HG03378 (cell line): ENCODE results near the gene DOK6.

Source experiments
- ATAC-seq: cut with Tn5 transposase; IDR thresholded peaks from one replicate; pipeline ENCODE4 v1.9.1; 2021; ENCODE audit warnings: mild to moderate bottlenecking, moderate library complexity; ENCODE audit not compliant: unreplicated experiment

Gene DOK6

GRCh38 chr18:69432847-69433246 lies 32.2 kb downstream of the DOK6 start:
- no peak for ATAC-seq

- ATAC-seq, result no peak
Measured at GRCh38 chr18:69435000-69435399, 34.3 kb downstream of the DOK6 start.

- no peak for ATAC-seq
Measured at GRCh38 chr18:69444221-69444620, 43.5 kb downstream of the DOK6 start.

DNA sequence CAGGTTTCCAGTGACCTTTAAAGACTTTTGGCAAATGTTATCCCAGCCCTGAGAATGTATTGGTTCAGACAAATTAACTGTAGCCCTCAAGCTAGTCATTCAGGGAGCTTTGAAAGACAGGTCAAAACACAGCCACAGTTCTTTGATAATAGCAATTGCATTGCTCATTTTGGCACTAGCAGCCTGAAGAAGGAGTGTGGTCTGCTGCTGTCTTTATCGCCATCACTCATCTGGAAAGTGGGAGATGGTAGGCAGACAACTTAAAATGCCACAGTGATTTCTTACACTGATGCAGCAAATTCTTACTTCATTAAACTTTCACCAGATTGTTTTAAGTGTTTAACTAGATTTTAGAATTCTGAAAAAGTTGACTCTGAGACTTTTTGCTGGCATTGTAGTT lies 47.2 kb downstream of the DOK6 start:
- ATAC-seq, result no peak

DNA sequence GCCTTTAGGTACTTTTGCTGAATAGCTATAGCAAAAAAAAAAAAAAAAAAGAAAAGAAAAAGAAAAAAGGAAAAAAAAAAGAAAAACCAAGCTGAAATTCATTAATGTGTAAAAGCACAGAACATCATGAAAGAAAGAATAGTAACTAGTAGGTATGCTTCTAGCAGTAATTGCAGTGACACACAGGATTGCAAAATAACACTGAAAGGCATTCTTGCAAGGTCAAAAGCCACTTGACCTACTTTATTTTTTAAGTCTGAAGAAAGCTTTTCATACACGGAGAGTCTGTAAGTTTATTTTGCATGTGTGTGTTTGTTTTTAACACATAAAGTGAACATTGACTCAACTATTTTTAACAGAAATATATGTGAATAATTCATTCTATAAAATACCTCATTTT lies 54.4 kb downstream of the DOK6 start:
- no peak for ATAC-seq

DNA sequence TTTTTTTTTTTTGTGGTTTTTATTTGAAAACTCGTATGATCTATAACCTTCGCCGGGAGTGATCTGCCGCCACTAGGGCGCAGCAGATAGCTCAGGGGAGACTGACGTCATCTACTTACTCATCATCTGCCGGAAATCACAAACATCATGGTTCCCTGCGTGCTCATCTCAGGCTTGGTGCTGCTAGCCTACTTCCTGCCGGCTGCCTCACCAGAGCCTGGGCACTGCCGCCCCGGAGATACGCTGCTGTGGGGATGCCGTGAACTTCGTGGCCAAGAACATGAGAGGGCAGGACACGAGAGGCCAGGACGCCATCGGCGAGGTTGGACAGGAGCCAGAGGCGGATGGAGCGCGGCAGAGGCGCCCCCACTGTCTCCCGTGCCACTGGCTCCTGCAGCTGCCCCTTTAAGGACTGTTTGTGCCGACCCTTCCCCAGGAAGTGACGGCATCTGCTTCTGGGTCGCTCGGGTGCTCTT lies 68.8 kb downstream of the DOK6 start:
- peak; percentile 58 for ATAC-seq

GRCh38 chr18:69480460-69480859 lies 79.8 kb downstream of the DOK6 start:
- no peak for ATAC-seq

DNA sequence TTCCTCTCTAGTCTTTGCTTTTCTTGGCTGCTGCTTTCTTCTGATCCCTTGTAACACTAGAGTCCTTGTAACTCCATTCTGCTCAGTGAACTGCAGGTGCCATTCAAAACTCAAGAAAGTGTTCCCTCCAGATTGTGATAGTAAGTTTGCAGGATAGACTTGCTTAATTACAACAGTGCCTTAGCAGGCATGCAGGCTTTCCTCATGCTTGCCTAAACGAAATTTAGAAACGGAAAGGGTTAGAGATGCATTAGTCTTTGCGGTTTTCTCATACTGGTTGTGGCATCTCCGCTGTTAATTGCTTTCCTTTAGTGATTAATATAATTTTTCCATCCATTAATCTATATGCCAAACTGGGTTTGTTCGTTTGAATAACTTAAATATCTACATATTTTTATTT lies 82.9 kb downstream of the DOK6 start:
- no peak for ATAC-seq

DNA sequence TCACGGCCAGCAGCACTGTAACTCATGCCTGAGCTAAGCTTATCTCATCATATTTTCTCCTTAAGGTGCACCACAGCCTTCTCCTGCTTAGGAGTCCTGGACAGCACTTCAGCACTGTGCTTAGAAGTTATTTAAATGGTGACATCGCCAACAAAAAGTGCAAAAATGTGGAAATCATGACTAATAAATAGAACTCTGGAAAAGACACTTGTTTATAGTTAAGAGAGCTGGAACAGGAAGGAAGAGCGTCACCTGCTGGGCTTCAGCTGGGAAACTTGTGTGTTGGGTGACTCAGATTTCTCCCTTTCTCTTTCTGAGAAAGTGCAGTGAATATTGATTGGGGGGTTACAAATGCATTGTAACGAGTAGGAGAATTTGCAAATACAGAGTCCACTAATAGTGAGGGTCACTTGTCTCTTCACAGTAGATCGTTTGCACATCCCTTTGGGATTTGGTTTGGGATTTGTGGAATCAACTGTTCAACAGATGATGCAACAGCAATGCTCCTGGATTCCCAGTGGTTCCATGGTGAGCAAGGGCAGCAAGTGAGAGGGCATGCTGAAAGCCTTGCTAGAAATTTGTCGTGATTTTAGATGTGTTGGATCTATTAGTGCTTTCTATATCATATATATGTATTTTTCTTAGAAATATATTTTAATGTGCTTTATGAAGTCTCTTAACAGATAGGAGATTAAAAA lies 84.2 kb downstream of the DOK6 start:
- no peak for ATAC-seq

GRCh38 chr18:69487488-69488394 lies 87.1 kb downstream of the DOK6 start:
- ATAC-seq, result no peak

GRCh38 chr18:69490072-69490471 lies 89.4 kb downstream of the DOK6 start:
- no peak for ATAC-seq

GRCh38 chr18:69490813-69491212 lies 90.1 kb downstream of the DOK6 start:
- no peak for ATAC-seq

- no peak for ATAC-seq
Measured at GRCh38 chr18:69491576-69491975, 90.9 kb downstream of the DOK6 start.

GRCh38 chr18:69492861-69493260 lies 92.2 kb downstream of the DOK6 start:
- ATAC-seq, result no peak

DNA sequence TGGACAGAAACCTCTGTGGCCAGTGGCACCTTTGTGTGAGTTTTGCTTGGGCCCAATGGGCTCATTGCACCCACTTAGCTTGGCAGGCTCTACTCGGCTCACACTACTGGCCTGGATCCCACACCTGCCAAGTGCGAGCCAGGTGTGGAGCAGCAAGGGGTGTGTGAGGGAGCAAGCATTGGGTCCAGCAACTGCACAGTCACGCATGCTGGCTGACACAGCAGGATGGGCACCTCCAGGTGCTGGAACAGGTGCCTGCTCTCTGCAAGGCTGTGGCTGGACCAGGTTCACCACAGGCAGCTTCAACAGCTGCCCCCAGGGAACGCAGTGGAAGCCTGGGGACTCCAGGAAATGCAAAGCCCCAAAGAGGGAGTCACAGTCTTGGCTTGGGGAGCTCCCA lies 94.2 kb downstream of the DOK6 start:
- ATAC-seq, result no peak

DNA sequence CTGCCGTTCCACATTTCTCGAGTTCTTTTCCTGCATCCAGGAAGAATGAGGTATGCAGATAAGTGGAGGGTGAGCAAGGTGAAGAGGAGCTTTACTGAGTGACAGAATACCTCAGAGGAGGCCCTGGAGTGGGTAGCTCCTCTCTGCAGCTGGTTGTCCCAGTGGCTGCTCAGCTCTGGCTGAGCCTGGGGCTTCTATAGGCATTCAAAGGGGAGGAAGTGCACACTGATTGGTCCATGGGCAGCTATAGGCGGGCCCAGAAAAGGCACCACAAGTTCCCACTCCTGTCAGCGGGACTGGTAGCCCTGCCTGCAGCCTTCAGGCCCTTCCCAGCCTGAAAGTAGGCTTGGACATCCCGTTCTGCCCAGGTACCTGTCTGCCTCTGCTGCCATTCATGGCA lies 94.7 kb downstream of the DOK6 start:
- no peak for ATAC-seq

- no peak for ATAC-seq
Measured at GRCh38 chr18:69495841-69496533, 95.3 kb downstream of the DOK6 start.

- ATAC-seq, result no peak
Measured at GRCh38 chr18:69518989-69519388, 118.3 kb downstream of the DOK6 start.

- no peak for ATAC-seq
Measured at GRCh38 chr18:69523582-69523981, 122.9 kb downstream of the DOK6 start.

GRCh38 chr18:69528435-69528834 lies 127.7 kb downstream of the DOK6 start:
- ATAC-seq, result no peak

DNA sequence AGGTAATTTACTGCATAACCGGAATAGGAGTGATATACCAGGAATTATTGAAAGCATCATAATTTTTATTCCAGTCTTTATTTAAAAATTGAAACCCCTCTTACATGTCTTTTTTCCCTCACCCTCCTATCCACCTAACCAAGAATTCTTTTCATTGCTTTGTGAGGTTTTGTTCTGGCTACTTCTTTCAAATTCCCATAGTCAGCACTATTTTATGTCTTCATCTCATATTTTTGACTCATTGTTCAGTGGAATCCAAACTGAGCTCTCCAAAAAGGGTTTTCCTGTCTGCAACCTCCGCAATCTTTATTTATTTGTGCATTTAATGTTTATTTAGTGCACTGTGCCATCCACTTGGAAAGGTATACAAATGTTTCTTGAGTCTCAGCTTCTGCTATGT lies 128.5 kb downstream of the DOK6 start:
- no peak for ATAC-seq

DNA sequence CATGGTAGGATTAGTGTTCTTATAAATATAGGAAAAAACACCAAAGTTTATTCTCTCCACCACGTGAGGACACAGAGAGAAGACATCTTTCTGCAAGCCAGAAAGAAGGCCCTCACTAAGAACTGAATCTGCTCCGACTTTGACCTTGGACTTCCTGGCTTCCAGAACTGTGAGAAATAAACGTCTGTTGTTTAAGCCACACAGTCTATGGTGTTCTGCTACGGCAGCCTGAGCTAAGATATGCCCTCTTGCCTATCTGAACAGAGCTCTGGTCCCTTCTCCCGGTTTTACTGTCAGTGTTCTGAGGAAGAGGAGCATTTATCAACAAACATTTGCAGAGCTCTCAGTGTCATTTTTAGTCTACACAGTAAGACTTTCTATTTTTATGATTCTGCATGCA lies 131.3 kb downstream of the DOK6 start:
- no peak for ATAC-seq
